ENCODE measurements around the gene ZBTB20. TPM values are rescaled to one million over a fixed set of nuclear protein-coding genes. Genes with fewer than 3 reads are reported as not detected.

ZBTB20 gene
- total RNA-seq, 1 donor from 2014 or later, result 61.0 TPM

GRCh38 chr3:114718071-114718897 lies 428.8 kb downstream of the ZBTB20 start:
- no peaks in the 10 kb centered on the region for H3K36me3 ChIP-seq
- H3K27ac ChIP-seq, result no peak overlapping the region
- peaks cover 7% of the 10 kb centered on the region for H3K4me1 ChIP-seq
- DNase-seq (no peak), ATAC-seq (no peak)
- no peaks in the 10 kb centered on the region for H3K9me3 ChIP-seq
- H3K4me3 ChIP-seq, result no peak overlapping the region
- H3K27me3 ChIP-seq, result no peaks in the 10 kb centered on the region
- intact Hi-C loops (cut with DNase I), result no loop called here
- TF ChIP-seq CTCF (IDR thresholded peaks at IDR 0.05), result no peak

GRCh38 chr3:114716916-114717315 lies 430.2 kb downstream of the ZBTB20 start:
- TF ChIP-seq CTCF (IDR thresholded peaks at IDR 0.05), result no peak
- no peak for ATAC-seq
- no peaks in the 10 kb centered on the region for H3K9me3 ChIP-seq
- DNase-seq, result no peak
- H3K4me3 ChIP-seq, result no peak overlapping the region
- H3K4me1 ChIP-seq, result peaks cover 7% of the 10 kb centered on the region
- H3K27me3 ChIP-seq, result no peaks in the 10 kb centered on the region
- H3K36me3 ChIP-seq, result no peaks in the 10 kb centered on the region
- H3K27ac ChIP-seq, result no peak overlapping the region
- intact Hi-C loops (cut with DNase I), result no loop called here

GRCh38 chr3:114716126-114716525 lies 431.0 kb downstream of the ZBTB20 start:
- Histone ChIP-seq H3K27me3 (no peaks in the 10 kb centered on the region), H3K4me1 (peaks cover 7% of the 10 kb centered on the region), H3K9me3 (no peaks in the 10 kb centered on the region), H3K27ac (no peak overlapping the region), H3K36me3 (no peaks in the 10 kb centered on the region), H3K4me3 (no peak overlapping the region)
- DNase-seq (no peak), ATAC-seq (no peak)
- intact Hi-C loops (cut with DNase I), result no loop called here
- no peak for TF ChIP-seq CTCF (IDR thresholded peaks at IDR 0.05)

- Histone ChIP-seq H3K9me3 (no peaks in the 10 kb centered on the region), H3K27me3 (no peaks in the 10 kb centered on the region), H3K27ac (no peak overlapping the region), H3K4me3 (no peak overlapping the region), H3K36me3 (no peaks in the 10 kb centered on the region), H3K4me1 (peaks cover 7% of the 10 kb centered on the region)
- no peak for TF ChIP-seq CTCF (IDR thresholded peaks at IDR 0.05)
- ATAC-seq, result no peak
- intact Hi-C loops (cut with DNase I), result no loop called here
- no peak for DNase-seq
Observed at GRCh38 chr3:114714957-114715460, 432.1 kb downstream of the ZBTB20 start.

- Histone ChIP-seq H3K36me3 (no peaks in the 10 kb centered on the region), H3K27me3 (no peaks in the 10 kb centered on the region), H3K4me3 (no peak overlapping the region), H3K4me1 (peaks cover 6% of the 10 kb centered on the region), H3K27ac (no peak overlapping the region), H3K9me3 (no peaks in the 10 kb centered on the region)
- DNase-seq (no peak), ATAC-seq (no peak)
- intact Hi-C loops (cut with DNase I), result no loop called here
- TF ChIP-seq CTCF (IDR thresholded peaks at IDR 0.05), result no peak
Observed at GRCh38 chr3:114714237-114714636, 432.9 kb downstream of the ZBTB20 start.

All from upper lobe of right lung (tissue), 1 donor.